GM23248 (cell line): ENCODE measurements around the gene BTBD8. TPM values are rescaled to one million over a fixed set of nuclear protein-coding genes. Genes with fewer than 3 reads are reported as not detected.
"Not testable (repeated sequence)": the region's sequence is repeated elsewhere in the genome, so short reads cannot be mapped to it uniquely, and the experiment has no call there.

Experiments used
- DNase-seq: peaks from one replicate; pipeline ENCODE4 v3.0.0-alpha.2; 2015
- H2AFZ ChIP-seq: fragments of 200-600 bp; sonication (generic); 2 replicates; pipeline ENCODE4 v1.6.1; 2016; ENCODE audit warnings: antibody characterized with exemption
- H3F3A ChIP-seq: fragments of 200-600 bp; sonication (generic); 2 replicates; pipeline ENCODE4 v1.6.1; 2016; ENCODE audit warnings: mild to moderate bottlenecking, antibody characterized with exemption, mixed run types; ENCODE audit not compliant: insufficient read depth
- H3K27ac ChIP-seq: fragments of 200-600 bp; sonication (generic); 2 replicates; pipeline ENCODE4 v1.5.1; 2016; ENCODE audit warnings: mild to moderate bottlenecking
- H3K27me3 ChIP-seq: fragments of 200-600 bp; sonication (generic); replicated peaks from 2 replicates; pipeline ENCODE4 v1.6.1; 2016; ENCODE audit warnings: mild to moderate bottlenecking; ENCODE audit not compliant: insufficient read depth
- H3K36me3 ChIP-seq: fragments of 200-600 bp; sonication (generic); 2 replicates; pipeline ENCODE4 v1.6.1; 2016; ENCODE audit warnings: low read depth, mild to moderate bottlenecking
- H3K4me1 ChIP-seq: fragments of 200-600 bp; sonication (generic); 2 replicates; pipeline ENCODE4 v1.6.1; 2016; ENCODE audit warnings: mild to moderate bottlenecking; ENCODE audit not compliant: insufficient read depth
- H3K4me2 ChIP-seq: fragments of 200-600 bp; sonication (generic); one replicate; pipeline ENCODE4 v1.6.1; 2016; ENCODE audit warnings: mild to moderate bottlenecking; ENCODE audit not compliant: unreplicated experiment
- H3K4me3 ChIP-seq: fragments of 200-600 bp; sonication (generic); 2 replicates; pipeline ENCODE4 v1.5.1; 2016; ENCODE audit warnings: mild to moderate bottlenecking
- H3K79me2 ChIP-seq: fragments of 200-600 bp; sonication (generic); 2 replicates; pipeline ENCODE4 v1.6.1; 2016; ENCODE audit warnings: mild to moderate bottlenecking; ENCODE audit not compliant: insufficient read depth
- H3K9ac ChIP-seq: fragments of 200-600 bp; sonication (generic); 2 replicates; pipeline ENCODE4 v1.6.1; 2016; ENCODE audit warnings: mild to moderate bottlenecking
- H3K9me2 ChIP-seq: fragments of 200-600 bp; sonication (generic); 2 replicates; pipeline ENCODE4 v1.6.1; 2016; ENCODE audit warnings: mixed run types, mild to moderate bottlenecking, moderate library complexity; ENCODE audit not compliant: insufficient read depth
- H3K9me3 ChIP-seq: fragments of 200-600 bp; sonication (generic); one replicate; pipeline ENCODE4 v1.6.1; 2017; ENCODE audit warnings: low read depth
- H4K20me1 ChIP-seq: fragments of 200-600 bp; sonication (generic); 2 replicates; pipeline ENCODE4 v1.6.0; 2016; ENCODE audit not compliant: insufficient read depth
- EZH2 ChIP-seq: fragments of 200-600 bp; sonication (generic); IDR thresholded peaks from 2 replicates; pipeline ENCODE4 v1.6.1; 2018; ENCODE audit warnings: antibody characterized with exemption, mild to moderate bottlenecking; ENCODE audit not compliant: insufficient read depth, poor library complexity, severe bottlenecking
- EZH2phosphoT487 ChIP-seq: fragments of 200-600 bp; sonication (generic); IDR thresholded peaks from 2 replicates; pipeline ENCODE4 v1.6.1; 2018; ENCODE audit warnings: antibody characterized with exemption, moderate library complexity, mild to moderate bottlenecking, low read depth; ENCODE audit not compliant: insufficient read depth
- WGBS, 2 experiments: methylation state at CpG; one replicate each; pipeline ENCODE4 v1.1.6; 2015 to 2017; ENCODE audit warnings: low lambda C conversion rate in 2 of 2, low coverage in 1 of 2; ENCODE audit errors: missing lambda C conversion rate in 2 of 2; 5-methylcytosine and 5-hydroxymethylcytosine counted together
- in situ Hi-C: fragments of 300-500 bp; cut with MboI; formaldehyde crosslinking; loops from 2 replicates; pipeline ENCODE4 v1.15.0; 2020
- polyA plus RNA-seq: library from polyadenylated mRNA; unstranded; fragments of >200 nt; fragmentation: Nextera tagmentation; extraction: Ambion mirVana; gene quantifications from 2 replicates; pipeline ENCODE4 v1.2.1, GENCODE V29; 2016
- total RNA-seq: library from RNA; depleted of rRNA; stranded (reverse); fragments of >200 nt; shearing (Covaris generic); gene quantifications from 2 replicates; pipeline ENCODE4 v1.2.3, GENCODE V29; 2014

BTBD8 gene
- total and polyA plus RNA-seq, 2 experiments from 2014 or later, result 1.6 to 2.2 TPM

DNA sequence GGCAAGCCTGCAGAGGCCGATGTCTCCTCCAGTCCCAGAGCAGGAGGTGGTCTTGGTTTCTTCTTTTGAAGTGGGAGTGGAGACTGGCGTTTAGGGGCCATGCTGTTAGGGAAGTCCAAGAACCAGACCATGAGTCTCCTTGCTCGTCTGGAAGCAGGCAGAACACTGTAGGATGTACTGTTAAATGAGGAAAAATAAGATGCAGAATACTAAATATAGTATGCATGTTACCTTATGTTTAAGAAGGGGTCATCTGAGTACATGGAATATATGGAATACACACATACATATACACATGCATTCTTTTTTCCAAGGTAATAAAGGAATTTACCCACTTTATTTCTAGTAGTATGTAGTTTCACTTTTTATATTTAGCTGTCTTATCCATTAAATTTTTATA, 4.8 kb upstream of the BTBD8 start, which contains the start of gene SETSIP:
SETSIP (minus strand) TSS at position 101 of the 400 bp plus-strand sequence; CDS start at position 101, 0 bp downstream.
- Histone ChIP-seq H3F3A (peaks cover 5% of the 10 kb centered on the region; the same call in 1 of the 2 replicates), H2AFZ (no peak within 1 kb of the TSS; the same call in 1 of the 2 replicates), H3K36me3 (no peaks in the 10 kb centered on the region), H3K4me2 (no peak within 1 kb of the TSS), H3K79me2 (no peaks in the 10 kb centered on the region), H3K27ac (no peak within 1 kb of the TSS), H3K4me3 (no peak within 1 kb of the TSS), H4K20me1 (no peaks in the 10 kb centered on the region), H3K9me2 (no peaks in the 10 kb centered on the region), H3K4me1 (no peaks in the 10 kb centered on the region), H3K9me3 (no peaks in the 10 kb centered on the region), H3K9ac (no peak within 1 kb of the TSS), H3K27me3 (no peaks in the 10 kb centered on the region)
- WGBS, 2 experiments, result 50 to 54% methylated on average over 3 of the region's 3 CpGs
- in situ Hi-C loops, result no loop called here
- DNase-seq, result no peak
- TF ChIP-seq EZH2 (no peak), EZH2phosphoT487 (no peak)

DNA sequence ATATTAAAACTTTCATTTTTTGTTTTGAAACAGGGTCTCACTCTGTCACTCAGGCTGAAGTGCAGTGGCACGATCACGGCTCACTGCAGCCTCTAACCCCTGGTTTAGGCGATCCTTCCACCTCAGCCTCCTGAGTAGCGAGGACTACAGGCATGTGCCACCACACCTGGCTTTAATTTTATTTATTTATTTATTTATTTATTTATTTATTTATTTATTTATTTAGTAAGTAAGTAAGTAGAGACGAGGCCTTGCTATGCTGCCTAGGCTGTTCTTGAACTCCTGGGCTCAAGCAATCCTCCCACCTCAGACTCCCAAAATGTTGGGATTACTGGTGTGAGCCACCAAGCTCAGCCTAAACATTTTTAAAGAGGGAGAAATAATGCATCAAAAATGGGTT, 3.8 kb upstream of the BTBD8 start:
- Histone ChIP-seq H3K27ac (no peak overlapping the region), H3K79me2 (no peaks in the 10 kb centered on the region), H3K4me3 (no peak overlapping the region), H3K9me2 (no peaks in the 10 kb centered on the region), H3K4me1 (no peaks in the 10 kb centered on the region), H3F3A (peaks cover 5% of the 10 kb centered on the region; the same call in 1 of the 2 replicates), H3K9ac (no peak overlapping the region), H2AFZ (no peak overlapping the region), H3K27me3 (no peaks in the 10 kb centered on the region), H3K9me3 (no peaks in the 10 kb centered on the region), H3K36me3 (no peaks in the 10 kb centered on the region), H3K4me2 (no peak overlapping the region), H4K20me1 (no peaks in the 10 kb centered on the region)
- WGBS, 2 experiments, result 82 to 85% methylated on average over 5 of the region's 5 CpGs
- in situ Hi-C loops, result no loop called here
- DNase-seq, result no peak
- TF ChIP-seq EZH2phosphoT487 (no peak), EZH2 (no peak)

DNA sequence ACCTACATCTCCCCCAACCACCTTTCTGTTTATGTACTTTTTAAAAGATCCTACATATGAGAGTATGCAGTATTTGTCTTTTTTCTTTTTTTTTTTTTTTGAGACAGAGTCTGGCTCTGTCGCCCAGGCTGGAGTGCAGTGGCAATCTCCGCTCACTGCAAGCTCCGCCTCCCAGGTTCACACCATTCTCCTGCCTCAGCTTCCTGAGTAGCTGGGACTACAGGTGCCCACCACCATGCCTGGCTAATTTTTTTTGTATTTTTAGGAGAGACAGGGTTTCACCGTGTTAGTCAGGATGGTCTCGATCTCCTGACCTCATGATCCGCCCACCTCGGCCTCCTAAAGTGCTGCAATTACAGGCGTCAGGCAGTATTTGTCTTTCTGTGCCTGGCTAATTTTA, 2.1 kb upstream of the BTBD8 start:
- DNase-seq, H3K9me2 ChIP-seq, H3K9me3 ChIP-seq, H3K79me2 ChIP-seq, H3K4me1 ChIP-seq, H3F3A ChIP-seq, H3K27ac ChIP-seq, H3K4me3 ChIP-seq, H3K9ac ChIP-seq, H3K27me3 ChIP-seq, in situ Hi-C loops, H2AFZ ChIP-seq, H3K36me3 ChIP-seq, H4K20me1 ChIP-seq, H3K4me2 ChIP-seq: not testable (repeated sequence)
- 90 to 92% methylated on average over 8 of the region's 8 CpGs for WGBS, 2 experiments

DNA sequence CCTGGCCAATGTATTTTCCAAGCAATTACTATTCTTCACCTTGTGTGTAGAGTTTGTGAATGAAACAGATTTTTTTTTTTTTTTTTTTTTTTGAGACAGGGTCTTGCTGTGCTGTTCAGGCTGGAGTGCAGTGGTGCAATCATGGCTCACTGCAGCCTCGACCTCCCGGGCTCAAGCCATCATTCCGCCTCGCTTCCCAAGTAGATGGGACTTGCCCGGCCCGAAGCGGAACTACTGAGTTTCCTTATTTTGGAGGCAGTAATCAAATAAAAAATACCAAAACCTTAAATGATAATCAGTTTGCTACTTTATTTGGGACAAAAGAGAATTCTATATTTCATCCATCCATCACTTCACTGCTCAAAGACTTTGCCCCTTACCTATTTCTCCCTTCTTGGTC, 704 bp upstream of the BTBD8 start:
- Histone ChIP-seq H4K20me1 (no peaks in the 10 kb centered on the region), H3K36me3 (no peaks in the 10 kb centered on the region), H3K27ac (no peak overlapping the region), H3K4me1 (no peaks in the 10 kb centered on the region), H3K9me3 (no peaks in the 10 kb centered on the region), H2AFZ (peak overlapping the region; percentile 91), H3F3A (peaks cover 5% of the 10 kb centered on the region; the same call in 1 of the 2 replicates), H3K9me2 (no peaks in the 10 kb centered on the region), H3K9ac (peak overlapping the region; percentile 76), H3K79me2 (no peaks in the 10 kb centered on the region), H3K27me3 (no peaks in the 10 kb centered on the region), H3K4me3 (peak overlapping the region; percentile 82), H3K4me2 (peak overlapping the region; percentile 74)
- WGBS, 2 experiments, result 98 to 99% methylated on average over 7 of the region's 7 CpGs
- in situ Hi-C loops, result no loop called here
- no peak for TF ChIP-seq EZH2phosphoT487
- no peak for TF ChIP-seq EZH2
- DNase-seq, result no peak

DNA sequence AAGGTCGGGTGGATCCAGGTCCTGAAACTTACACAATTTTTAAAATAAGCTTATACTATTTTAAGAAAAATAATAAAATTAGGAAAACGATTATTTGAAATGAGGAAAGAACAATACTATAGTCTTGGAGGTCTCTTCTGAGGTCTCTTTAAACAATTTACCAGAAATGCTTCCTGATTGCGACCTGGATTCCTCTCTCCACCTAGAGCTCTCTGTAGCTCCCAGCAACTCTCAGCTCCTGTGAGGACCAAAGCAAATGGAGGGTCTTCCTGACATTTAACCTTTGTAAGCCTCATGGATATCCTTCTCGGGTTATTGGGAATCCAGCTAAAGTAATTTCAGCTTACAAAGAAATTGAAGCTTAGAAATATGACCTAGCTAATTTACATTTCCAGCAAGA, 886 bp downstream of the BTBD8 start:
- 48 to 49% methylated on average over 4 of the region's 4 CpGs for WGBS, 2 experiments
- Histone ChIP-seq H3K9ac (peak overlapping the region; percentile 76), H3K9me3 (peaks cover 2% of the 10 kb centered on the region), H3K27ac (no peak overlapping the region), H3K27me3 (no peaks in the 10 kb centered on the region), H3K4me1 (no peaks in the 10 kb centered on the region), H3K9me2 (no peaks in the 10 kb centered on the region), H3K4me2 (peak overlapping the region; percentile 74), H4K20me1 (no peaks in the 10 kb centered on the region), H3F3A (peaks cover 5% of the 10 kb centered on the region; the same call in 1 of the 2 replicates), H3K4me3 (peak overlapping the region; percentile 82), H3K79me2 (no peaks in the 10 kb centered on the region), H3K36me3 (no peaks in the 10 kb centered on the region), H2AFZ (peak overlapping the region; percentile 91)
- in situ Hi-C loops, result no loop called here
- TF ChIP-seq EZH2phosphoT487 (no peak), EZH2 (no peak)
- DNase-seq, result no peak
